Endometrial microvascular endothelial cells (primary cell): ENCODE measurements around the gene ZNG1A. TPM values are rescaled to one million over a fixed set of nuclear protein-coding genes. Genes with fewer than 3 reads are reported as not detected.
"Not testable (repeated sequence)": the region's sequence is repeated elsewhere in the genome, so short reads cannot be mapped to it uniquely, and the experiment has no call there.

ENCODE experiments used
- in situ Hi-C: cut with HindIII; loops from 2 replicates; pipeline ENCODE4 v1.10.0; 2017; ENCODE audit warnings: low sequenced_read_pairs, low pct_unique_long_range_greater_than_20kb; ENCODE audit errors: inconsistent ontology term
- total RNA-seq: library from RNA; depleted of rRNA; stranded (reverse); fragments of >200 nt; gene quantifications from one replicate; pipeline ENCODE4 v1.2.3, GENCODE V29; 2015; ENCODE audit errors: inconsistent ontology term

The ZNG1A gene
- total RNA-seq, 1 donor from 2014 or later, result 24.8 TPM

GRCh38 chr9:108742-109495 is 69.9 kb downstream of the ZNG1A start:
- in situ Hi-C loops, result not testable (repeated sequence)

GRCh38 chr9:105991-106390 is 72.9 kb downstream of the ZNG1A start:
- in situ Hi-C loops, result not testable (repeated sequence)

GRCh38 chr9:100430-100829 is 78.4 kb downstream of the ZNG1A start:
- in situ Hi-C loops, result not testable (repeated sequence)

- in situ Hi-C loops, result not testable (repeated sequence)
Observed at GRCh38 chr9:99867-100266, 79.0 kb downstream of the ZNG1A start.

- in situ Hi-C loops, result not testable (repeated sequence)
Observed at GRCh38 chr9:98775-99174, 80.1 kb downstream of the ZNG1A start.

GRCh38 chr9:94992-95391 is 83.9 kb downstream of the ZNG1A start:
- in situ Hi-C loops, result not testable (repeated sequence)

- in situ Hi-C loops, result not testable (repeated sequence)
Observed at GRCh38 chr9:94323-94722, 84.5 kb downstream of the ZNG1A start.

- in situ Hi-C loops, result not testable (repeated sequence)
Observed at GRCh38 chr9:93909-94308, 84.9 kb downstream of the ZNG1A start.

GRCh38 chr9:90851-91250 is 88.0 kb downstream of the ZNG1A start:
- in situ Hi-C loops, result not testable (repeated sequence)

- in situ Hi-C loops, result not testable (repeated sequence)
Observed at GRCh38 chr9:88396-89037, 90.3 kb downstream of the ZNG1A start.

- in situ Hi-C loops, result not testable (repeated sequence)
Observed at GRCh38 chr9:87860-88259, 91.0 kb downstream of the ZNG1A start.

GRCh38 chr9:87105-87504 is 91.8 kb downstream of the ZNG1A start:
- in situ Hi-C loops, result not testable (repeated sequence)

- in situ Hi-C loops, result not testable (repeated sequence)
Observed at GRCh38 chr9:86697-87096, 92.2 kb downstream of the ZNG1A start.

GRCh38 chr9:82932-83689 is 95.7 kb downstream of the ZNG1A start:
- in situ Hi-C loops, result not testable (repeated sequence)

GRCh38 chr9:78333-78732 is 100.5 kb downstream of the ZNG1A start:
- in situ Hi-C loops, result not testable (repeated sequence)

- in situ Hi-C loops, result not testable (repeated sequence)
Observed at GRCh38 chr9:76389-76788, 102.5 kb downstream of the ZNG1A start.

- in situ Hi-C loops, result not testable (repeated sequence)
Observed at GRCh38 chr9:73900-74525, 104.8 kb downstream of the ZNG1A start.

GRCh38 chr9:73076-73899 is 105.6 kb downstream of the ZNG1A start:
- in situ Hi-C loops, result not testable (repeated sequence)
